Activated CD4-positive, alpha-beta T cell treated with anti-CD3 and anti-CD28 coated beads for 4 hours (primary cell): ENCODE data around the gene FKBP1A.
"Not testable (repeated sequence)": the region's sequence is repeated elsewhere in the genome, so short reads cannot be mapped to it uniquely, and the experiment has no call there.

Experiments
- DNase-seq, 2 donors: peaks; one replicate each; pipeline ENCODE4 v3.0.0-alpha.2; 2020

Gene FKBP1A

GRCh38 chr20:1415667-1416468, 23.0 kb upstream of the FKBP1A start:
- DNase-seq = no peak

GRCh38 chr20:1414982-1415381, 22.1 kb upstream of the FKBP1A start:
- no peak for DNase-seq

- DNase-seq = no peak
Observed at GRCh38 chr20:1405801-1406200, 12.9 kb upstream of the FKBP1A start.

- no peak for DNase-seq
Observed at GRCh38 chr20:1403624-1404023, 10.8 kb upstream of the FKBP1A start.

- no peak for DNase-seq
Observed at GRCh38 chr20:1402149-1402548, 9.3 kb upstream of the FKBP1A start.

- DNase-seq = no peak
Observed at GRCh38 chr20:1401451-1401907, 8.6 kb upstream of the FKBP1A start.

GRCh38 chr20:1399678-1400366, 7.0 kb upstream of the FKBP1A start:
- DNase-seq = not testable (repeated sequence)

- DNase-seq = not testable (repeated sequence)
Observed at GRCh38 chr20:1398185-1398584, 5.3 kb upstream of the FKBP1A start.

GRCh38 chr20:1397710-1398109, 4.9 kb upstream of the FKBP1A start:
- DNase-seq = no peak

GRCh38 chr20:1396702-1397101, 3.8 kb upstream of the FKBP1A start:
- no peak for DNase-seq

- no peak for DNase-seq
Observed at GRCh38 chr20:1396264-1396663, 3.4 kb upstream of the FKBP1A start.

GRCh38 chr20:1394686-1395085, 1.8 kb upstream of the FKBP1A start:
- no peak for DNase-seq

GRCh38 chr20:1393507-1393882, 641 bp upstream of the FKBP1A start:
- DNase-seq = no peak

- DNase-seq = no peak
Observed at GRCh38 chr20:1392443-1392692, 486 bp downstream of the FKBP1A start.

GRCh38 chr20:1391640-1392442, 1.0 kb downstream of the FKBP1A start:
- peak; percentile 31 to 32 for DNase-seq

- no peak for DNase-seq
Observed at GRCh38 chr20:1390581-1391403, 2.1 kb downstream of the FKBP1A start.

- DNase-seq = no peak
Observed at GRCh38 chr20:1389703-1390580, 2.9 kb downstream of the FKBP1A start.

GRCh38 chr20:1388741-1389483, 3.9 kb downstream of the FKBP1A start:
- DNase-seq = no peak

GRCh38 chr20:1388253-1388652, 4.6 kb downstream of the FKBP1A start:
- DNase-seq = no peak

GRCh38 chr20:1386323-1386722, 6.5 kb downstream of the FKBP1A start:
- DNase-seq = no peak
